Central memory CD4-positive, alpha-beta T cell (primary cell): ENCODE measurements around the gene ANXA2.
"Not testable (repeated sequence)": the region's sequence is repeated elsewhere in the genome, so short reads cannot be mapped to it uniquely, and the experiment has no call there.

Experiments
- DNase-seq: peaks from one replicate; pipeline ENCODE4 v3.0.0; 2022

The ANXA2 gene

GRCh38 chr15:60338810-60339209 is 59.0 kb downstream of the ANXA2 start:
- DNase-seq: no peak

- no peak for DNase-seq
These were observed 60.7 kb downstream of the ANXA2 start for GRCh38 chr15:60337076-60337475.

- not testable (repeated sequence) for DNase-seq
These were observed 62.5 kb downstream of the ANXA2 start for GRCh38 chr15:60335296-60335695.

- peak; percentile 2 for DNase-seq
These were observed 68.8 kb downstream of the ANXA2 start for GRCh38 chr15:60328852-60329443.

GRCh38 chr15:60326824-60327654 is 70.7 kb downstream of the ANXA2 start:
- peak; percentile 43 for DNase-seq

GRCh38 chr15:60326343-60326742 is 71.4 kb downstream of the ANXA2 start:
- DNase-seq: no peak

GRCh38 chr15:60325905-60326304 is 71.9 kb downstream of the ANXA2 start:
- no peak for DNase-seq

GRCh38 chr15:60324706-60325438 is 72.9 kb downstream of the ANXA2 start:
- DNase-seq: no peak

- no peak for DNase-seq
These were observed 74.5 kb downstream of the ANXA2 start for GRCh38 chr15:60323322-60323721.

- DNase-seq: no peak
These were observed 77.4 kb downstream of the ANXA2 start for GRCh38 chr15:60320365-60320764.

GRCh38 chr15:60318216-60318867 is 79.4 kb downstream of the ANXA2 start:
- no peak for DNase-seq

GRCh38 chr15:60316961-60317360 is 80.8 kb downstream of the ANXA2 start:
- no peak for DNase-seq

- DNase-seq: no peak
These were observed 81.9 kb downstream of the ANXA2 start for GRCh38 chr15:60315878-60316277.

- DNase-seq: no peak
These were observed 83.9 kb downstream of the ANXA2 start for GRCh38 chr15:60313906-60314305.

- DNase-seq: no peak
These were observed 90.8 kb downstream of the ANXA2 start for GRCh38 chr15:60307034-60307433.

- DNase-seq: no peak
These were observed 96.8 kb downstream of the ANXA2 start for GRCh38 chr15:60301024-60301423.

- no peak for DNase-seq
These were observed 98.2 kb downstream of the ANXA2 start for GRCh38 chr15:60299452-60300047.
